Esophagus muscularis mucosa (tissue), 4 donors: ENCODE results near the gene FMN2.

Experiments
- CTCF ChIP-seq, 3 experiments: fragments of 200-600 bp in 2 of 3; fragments of 450-650 bp in 1 of 3; sonication (generic) in 2 of 3; IDR thresholded peaks; one replicate each; pipeline ENCODE4 v1.5.1; 2017 to 2019; ENCODE audit warnings: antibody characterized with exemption in 3 of 3, mild to moderate bottlenecking in 2 of 3, moderate library complexity in 1 of 3
- EP300 ChIP-seq: sonication (generic); formaldehyde crosslinking; IDR thresholded peaks from one replicate; pipeline ENCODE4 v1.6.1; 2017; ENCODE audit warnings: antibody characterized with exemption
- POLR2A ChIP-seq: fragments of 450-650 bp; IDR thresholded peaks from one replicate; pipeline ENCODE4 v1.6.1; 2017; ENCODE audit warnings: antibody characterized with exemption, moderate library complexity, mild to moderate bottlenecking, low read depth
- POLR2AphosphoS5 ChIP-seq, 2 donors: sonication (generic); formaldehyde crosslinking; IDR thresholded peaks; one replicate each; pipeline ENCODE4 v1.6.1; 2017; ENCODE audit warnings: antibody characterized with exemption in 2 of 2

- TF ChIP-seq POLR2A = no peak
- no peak for TF ChIP-seq POLR2AphosphoS5 (IDR thresholded peaks at IDR 0.05)
- TF ChIP-seq CTCF (IDR thresholded peaks at IDR 0.05) = no peak
- TF ChIP-seq EP300 = no peak
Measured at GRCh38 chr1:240478536-240478935, 386.9 kb downstream of the FMN2 start.
